ENCODE results near the gene BANP.
"Not testable (repeated sequence)": the region's sequence is repeated elsewhere in the genome, so short reads cannot be mapped to it uniquely, and the experiment has no call there.

The BANP gene

DNA sequence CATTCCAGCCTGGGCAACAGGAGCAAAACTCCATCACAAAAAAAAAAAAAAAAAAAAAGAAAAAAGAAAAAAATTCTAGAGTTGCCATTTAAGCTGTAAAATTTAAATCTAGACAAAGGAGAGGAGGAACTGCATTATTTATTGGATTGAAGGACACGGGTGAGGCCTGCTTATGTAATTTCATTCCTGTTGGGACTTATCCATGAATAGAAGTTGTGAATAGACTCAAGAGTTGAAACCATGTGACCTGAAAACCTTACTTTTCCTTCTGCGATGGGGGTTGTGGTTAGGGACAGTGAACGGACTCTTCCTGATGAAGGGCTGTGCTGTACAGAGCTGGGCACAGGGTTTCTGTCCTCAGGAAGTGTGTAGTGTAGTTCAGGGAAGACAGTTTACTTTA is 22.5 kb downstream of the BANP start:
- DNase-seq: no peak

- DNase-seq: no peak
Observed at GRCh38 chr16:87974178-87974577, 22.9 kb downstream of the BANP start.

GRCh38 chr16:87976665-87977064 is 25.4 kb downstream of the BANP start:
- DNase-seq: no peak

DNA sequence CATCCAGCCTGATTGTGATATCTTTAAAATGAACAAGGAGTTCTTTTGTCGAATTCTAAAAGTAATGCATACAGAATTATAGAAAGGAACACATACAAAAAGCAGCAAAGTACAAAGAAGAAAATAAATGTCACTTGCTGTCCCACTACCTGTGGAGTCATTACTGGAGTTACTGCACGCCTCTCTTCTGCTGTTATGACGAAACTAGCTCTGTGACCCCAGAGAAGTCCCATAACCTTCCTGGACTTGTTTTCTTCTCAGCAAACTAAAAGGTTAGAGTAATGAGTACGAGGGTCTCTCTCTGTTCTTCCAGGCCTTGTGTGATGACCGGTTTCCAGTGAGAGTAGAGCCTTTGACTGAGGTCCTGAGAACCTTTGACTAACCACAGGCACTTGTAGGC is 26.9 kb downstream of the BANP start:
- no peak for DNase-seq

DNA sequence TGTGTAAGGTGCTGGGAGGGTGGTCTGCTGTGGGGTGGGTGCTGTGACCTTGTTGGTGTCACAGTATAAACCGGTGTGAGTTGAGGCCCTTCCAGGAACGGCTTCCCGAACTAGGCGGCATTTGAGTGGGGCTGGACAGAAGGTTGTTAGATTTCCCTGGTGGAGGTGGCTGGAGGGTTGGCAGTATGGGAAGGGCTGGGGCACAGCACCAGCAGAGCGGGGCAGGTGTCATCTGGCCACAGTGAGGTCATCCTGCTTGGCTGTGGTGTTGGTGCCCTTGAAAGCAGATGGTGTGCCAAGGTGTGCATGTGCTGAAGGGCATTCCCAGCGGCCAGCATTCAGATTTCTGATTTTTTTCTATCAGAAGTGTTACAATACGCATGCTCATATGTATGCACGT is 28.1 kb downstream of the BANP start:
- no peak for DNase-seq

GRCh38 chr16:87979911-87980630 is 28.8 kb downstream of the BANP start:
- DNase-seq: not testable (repeated sequence)

DNA sequence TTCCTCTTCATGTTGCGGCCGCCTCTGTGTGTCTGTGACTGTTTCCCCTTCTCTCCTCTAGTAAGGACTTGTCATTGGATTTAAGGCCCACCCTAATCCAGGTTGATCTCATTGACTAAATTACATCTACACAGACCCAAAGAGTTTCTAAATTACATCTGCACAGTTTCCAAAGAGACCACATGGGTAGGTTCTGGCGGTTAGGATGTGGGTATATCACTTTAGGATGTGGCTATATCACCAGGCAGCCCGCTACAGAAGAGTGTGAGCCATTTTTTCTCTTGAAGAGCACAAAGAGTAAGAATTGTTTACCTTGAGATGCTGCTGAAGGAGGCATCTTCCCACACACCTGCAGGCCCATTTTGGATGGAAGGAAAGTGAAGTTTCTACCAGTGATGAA is 30.1 kb downstream of the BANP start:
- not testable (repeated sequence) for DNase-seq

DNA sequence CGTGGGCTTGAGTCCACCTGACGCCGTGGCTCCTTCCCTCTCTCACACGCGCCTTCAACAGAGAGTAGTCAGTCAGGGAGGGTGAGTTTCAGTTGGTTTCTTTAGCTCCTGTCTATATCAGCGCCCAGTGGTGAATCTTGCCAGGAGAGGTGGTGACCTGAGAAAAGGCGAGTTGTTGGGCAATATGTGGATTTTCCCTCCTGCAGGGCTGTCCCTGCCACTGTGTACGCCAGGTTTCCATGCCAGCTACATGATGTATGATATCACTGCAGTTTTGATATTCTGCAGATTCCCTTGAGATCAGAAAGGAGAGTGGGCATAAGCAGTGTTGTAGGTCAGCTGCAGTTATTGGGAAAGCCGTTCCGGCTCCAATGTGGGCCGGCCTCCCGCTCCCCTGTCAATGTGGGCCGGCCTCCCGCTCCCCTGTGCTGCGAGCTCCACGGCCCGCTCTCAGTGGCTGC is 31.4 kb downstream of the BANP start:
- no peak for DNase-seq

DNA sequence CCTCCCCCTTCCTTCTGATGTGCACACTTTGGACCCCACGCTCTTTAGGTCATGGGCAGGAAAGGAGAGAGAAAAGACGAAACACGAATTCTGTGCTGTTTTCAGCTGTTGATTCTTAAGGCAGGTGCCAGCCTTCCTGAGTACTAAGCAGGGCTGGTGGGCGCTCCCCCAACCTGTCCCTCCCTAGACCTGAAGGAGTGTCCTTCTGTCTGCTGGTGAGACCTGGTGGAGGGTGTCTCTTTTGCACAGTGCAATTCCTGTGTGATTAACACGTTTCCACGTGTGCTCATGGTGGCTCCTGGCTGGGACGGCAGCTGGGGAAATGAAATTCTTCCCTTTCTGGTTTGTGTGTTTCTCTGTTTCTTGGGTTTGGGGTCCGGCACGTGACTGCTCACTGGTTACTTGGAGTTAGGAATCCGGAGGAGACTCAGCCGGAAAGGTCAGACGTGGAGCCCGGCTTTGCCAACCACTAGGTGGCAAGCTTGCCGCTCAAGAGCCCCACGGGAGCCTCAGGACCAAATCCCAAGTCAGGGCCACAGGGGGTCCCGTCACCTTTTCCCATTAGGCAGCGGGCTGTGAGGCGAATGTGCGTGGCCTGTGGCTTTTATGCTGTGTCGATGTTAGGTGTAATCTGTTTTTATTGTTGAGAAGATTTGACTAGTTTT is 32.0 kb downstream of the BANP start:
- not testable (repeated sequence) for DNase-seq

DNA sequence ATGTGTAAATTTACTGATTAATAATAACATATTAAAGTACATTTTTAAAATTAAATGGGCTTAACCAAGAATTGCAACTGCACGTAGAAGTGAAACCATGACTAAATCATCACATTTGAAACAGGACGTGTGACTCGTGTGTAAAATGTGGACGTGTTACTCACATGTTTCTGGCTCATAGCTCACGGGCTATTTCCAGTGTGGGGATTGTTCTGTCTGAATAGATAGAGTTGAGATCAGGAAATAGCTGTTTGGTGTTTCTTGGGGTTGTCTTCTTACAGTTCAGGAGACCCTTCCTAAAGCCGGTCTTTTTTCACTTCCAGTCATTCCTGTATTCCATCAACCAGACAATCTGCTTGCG is 32.5 kb downstream of the BANP start:
- not testable (repeated sequence) for DNase-seq

DNA sequence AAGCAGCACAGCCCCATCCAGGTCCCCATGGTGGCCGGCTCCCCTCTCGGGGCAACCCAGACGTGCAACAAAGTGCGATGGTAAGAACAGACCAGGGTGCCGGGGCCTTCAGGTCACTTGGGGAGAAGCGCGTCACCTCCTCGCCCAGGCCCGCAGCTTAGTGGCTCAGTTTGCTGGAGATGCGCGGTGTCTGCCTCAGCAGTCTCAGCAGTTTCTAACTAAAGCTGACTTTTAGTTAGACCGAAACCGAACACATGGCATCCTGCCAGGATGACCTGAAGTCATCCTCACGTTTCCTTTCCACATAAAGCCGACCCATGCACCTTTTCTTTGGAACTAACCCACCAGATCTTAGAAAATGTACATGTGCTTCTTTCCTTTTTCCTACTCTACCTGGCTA is 32.9 kb downstream of the BANP start:
- not testable (repeated sequence) for DNase-seq

DNA sequence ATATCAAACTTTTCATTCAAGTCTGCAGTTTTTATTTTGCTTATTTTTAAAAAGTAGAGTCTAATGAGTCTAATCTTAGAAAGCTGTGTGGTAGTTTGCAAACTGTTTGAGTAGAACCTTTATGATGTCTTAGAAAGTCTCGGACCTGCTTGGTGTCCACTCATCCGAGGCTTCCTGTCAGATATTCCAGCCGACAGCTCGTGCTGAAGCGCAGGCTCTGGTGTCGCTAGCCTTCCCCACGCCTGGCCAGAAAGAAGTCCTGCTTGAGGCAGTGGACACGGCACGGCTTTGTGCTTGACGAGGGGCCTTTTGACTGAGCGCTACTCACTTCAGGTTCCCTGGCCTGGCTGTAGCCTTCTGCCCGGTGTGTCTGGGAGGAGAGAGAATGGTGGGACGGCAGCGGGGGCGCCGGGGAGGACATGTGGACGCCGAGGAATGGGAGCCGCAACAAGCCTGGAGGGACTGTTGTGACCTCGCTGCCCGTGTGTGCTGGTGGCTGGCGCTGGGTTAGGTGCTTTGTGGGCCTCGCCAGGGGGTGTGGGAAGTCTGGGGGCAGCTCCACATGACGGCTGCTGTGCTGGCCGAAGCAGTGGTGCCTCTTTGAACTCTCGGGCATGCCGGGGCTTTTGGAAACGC is 33.5 kb downstream of the BANP start:
- DNase-seq: no peak

- not testable (repeated sequence) for DNase-seq
Observed at GRCh38 chr16:87985493-87985892, 34.3 kb downstream of the BANP start.

DNA sequence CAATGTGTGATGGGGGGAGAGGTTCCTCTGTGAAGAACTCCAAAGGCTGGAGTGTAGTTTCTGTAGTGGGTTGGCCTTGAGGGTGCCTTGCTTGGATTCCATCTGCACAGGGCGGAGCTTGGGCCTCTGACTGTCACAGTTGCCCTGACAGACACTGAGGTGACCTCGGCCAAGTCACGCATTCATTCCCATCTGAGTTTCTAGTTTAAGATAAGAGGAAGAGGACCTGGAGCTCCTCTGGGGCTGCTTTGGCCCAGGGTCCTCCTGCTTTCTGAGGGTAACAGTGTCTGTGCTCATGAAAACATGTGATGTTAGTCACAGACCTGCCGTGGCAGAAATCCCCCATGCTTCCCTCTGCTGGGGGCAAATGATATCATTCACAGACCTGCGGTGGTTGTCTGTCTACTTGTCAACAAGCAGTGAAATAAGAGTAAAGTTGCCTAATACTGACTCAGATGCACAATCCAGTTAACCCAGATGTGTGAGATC is 35.2 kb downstream of the BANP start:
- DNase-seq: not testable (repeated sequence)

DNA sequence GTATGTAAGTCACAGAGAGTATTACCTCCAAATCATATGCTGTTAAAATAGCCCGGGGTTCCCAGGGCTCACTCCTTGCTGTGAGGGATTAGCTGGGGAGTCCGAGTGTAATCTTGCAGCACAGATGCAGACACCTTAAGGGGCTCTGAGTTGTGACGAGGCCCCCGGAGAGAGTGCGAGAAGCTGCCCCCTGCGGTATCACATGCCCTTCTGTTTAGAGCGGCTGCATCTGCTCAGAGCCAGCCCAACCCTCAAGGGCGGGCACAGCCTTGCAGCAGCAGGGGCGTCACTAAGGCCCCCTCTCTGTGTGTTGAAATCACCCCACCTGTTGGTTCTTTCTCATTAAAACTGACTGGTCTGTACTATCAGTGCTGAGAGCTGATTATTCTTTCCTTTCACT is 37.4 kb downstream of the BANP start:
- DNase-seq: not testable (repeated sequence)

GRCh38 chr16:87990254-87990653 is 39.0 kb downstream of the BANP start:
- not testable (repeated sequence) for DNase-seq

DNA sequence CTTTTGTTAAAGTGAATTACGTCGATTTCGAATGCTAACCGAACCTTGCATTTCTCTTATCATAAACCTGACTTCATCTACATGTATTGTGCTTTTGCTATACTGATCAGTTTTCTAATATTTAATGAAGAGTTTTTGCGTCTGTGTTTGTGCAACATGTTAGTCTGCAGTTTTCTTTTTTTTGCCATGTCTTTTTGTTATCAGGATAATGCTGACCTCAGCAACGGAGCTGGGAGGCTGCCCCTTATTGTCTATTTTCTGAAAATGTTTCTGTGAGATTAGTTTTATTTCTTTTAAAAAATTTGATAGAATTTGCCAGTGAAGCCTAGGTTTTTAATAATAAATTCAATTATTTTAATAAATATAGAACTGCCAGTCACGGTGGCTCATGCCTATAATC is 40.9 kb downstream of the BANP start:
- not testable (repeated sequence) for DNase-seq

- DNase-seq: no peak
Observed at GRCh38 chr16:87993901-87994300, 42.7 kb downstream of the BANP start.

GRCh38 chr16:87995644-87996043 is 44.4 kb downstream of the BANP start:
- no peak for DNase-seq

DNA sequence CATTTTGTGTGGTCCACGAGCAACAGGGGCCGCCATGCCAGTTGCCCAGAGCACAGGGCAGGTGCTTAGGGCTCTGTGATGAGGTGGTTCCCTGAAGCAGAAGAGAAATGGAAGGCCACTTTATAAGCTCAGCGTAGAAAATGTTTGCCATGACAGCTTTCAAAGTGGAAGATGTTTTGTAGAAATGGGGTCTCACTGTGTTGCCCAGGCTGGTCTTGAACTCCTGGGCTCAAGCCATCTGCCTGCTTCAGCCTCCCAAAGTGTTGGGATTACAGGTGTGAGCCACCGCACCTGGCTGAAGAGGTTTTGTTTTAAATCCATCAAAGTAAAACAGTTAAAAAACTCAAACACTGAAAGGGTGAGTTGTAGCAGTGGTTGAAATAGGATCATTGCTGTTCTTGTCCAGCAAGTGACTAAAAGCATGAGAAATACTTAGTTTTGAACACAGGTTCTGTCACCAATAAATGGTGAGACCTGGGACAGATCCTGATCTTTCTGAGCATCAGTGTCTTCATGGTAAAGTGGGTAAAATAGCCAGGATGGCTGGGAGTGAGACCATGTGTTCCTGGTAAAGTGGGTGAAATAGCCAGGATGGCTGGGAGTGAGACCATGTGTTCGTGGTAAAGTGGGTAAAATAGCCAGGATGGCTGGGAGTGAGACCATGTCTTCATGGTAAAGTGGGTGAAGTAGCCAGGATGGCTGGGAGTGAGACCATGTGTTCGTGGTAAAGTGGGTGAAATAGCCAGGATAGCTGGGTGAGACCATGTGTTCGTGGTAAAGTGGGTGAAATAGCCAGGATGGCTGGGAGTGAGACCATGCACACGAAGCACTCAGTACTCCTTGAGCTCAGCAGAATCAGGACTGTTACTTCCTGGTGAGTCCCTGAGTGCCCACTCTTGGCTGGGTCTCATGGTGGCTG is 46.0 kb downstream of the BANP start:
- no peak for DNase-seq

DNA sequence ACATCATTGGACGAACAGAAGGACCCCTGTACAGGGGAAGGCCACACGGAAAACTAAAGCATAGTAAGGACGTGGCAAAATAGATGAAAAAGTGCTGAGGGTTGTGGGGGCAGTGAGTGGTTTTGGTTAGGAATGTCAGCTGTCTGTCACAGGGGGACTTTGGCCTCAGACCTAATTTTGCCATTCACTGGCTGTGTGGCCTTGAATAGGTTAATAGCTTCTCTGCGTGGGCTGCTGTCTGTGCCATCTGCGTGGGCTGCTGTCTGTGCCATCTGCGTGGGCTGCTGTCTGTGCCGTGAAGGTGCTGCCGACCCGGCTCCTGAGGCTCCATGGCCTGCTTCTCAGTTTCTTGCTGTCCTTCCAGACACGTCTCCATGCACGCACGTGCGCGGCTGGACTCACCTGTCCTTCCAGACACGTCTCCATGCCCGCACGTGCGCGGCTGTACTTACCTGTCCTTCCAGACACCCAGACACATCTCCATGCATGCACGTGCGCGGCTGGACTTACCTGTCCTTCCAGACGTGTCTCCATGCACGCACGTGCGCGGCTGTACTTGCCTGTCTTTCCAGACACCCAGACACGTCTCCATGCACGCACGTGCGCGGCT is 47.1 kb downstream of the BANP start:
- not testable (repeated sequence) for DNase-seq

DNA sequence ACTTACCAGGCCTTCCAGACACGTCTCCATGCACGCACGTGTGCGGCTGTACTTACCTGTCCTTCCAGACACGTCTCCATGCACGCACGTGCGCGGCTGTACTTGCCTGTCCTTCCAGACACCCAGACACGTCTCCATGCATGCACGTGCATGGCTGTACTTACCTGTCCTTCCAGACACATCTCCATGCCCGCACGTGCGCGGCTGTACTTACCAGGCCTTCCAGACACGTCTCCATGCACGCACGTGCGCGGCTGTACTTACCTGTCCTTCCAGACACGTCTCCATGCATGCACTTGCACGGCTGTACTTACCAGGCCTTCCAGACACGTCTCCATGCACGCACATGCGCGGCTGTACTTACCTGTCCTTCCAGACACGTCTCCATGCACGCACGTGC is 47.8 kb downstream of the BANP start:
- not testable (repeated sequence) for DNase-seq

All from NCI-H2081 treated with DMSO at 0.1 percent for 48 hours (cell line).